ENCODE data around the gene MEX3D. TPM values are rescaled to one million over a fixed set of nuclear protein-coding genes. Genes with fewer than 3 reads are reported as not detected.
"Not testable (repeated sequence)": the region's sequence is repeated elsewhere in the genome, so short reads cannot be mapped to it uniquely, and the experiment has no call there.

Gene MEX3D
- total RNA-seq, 1 experiment from 2014 or later: 48.0 TPM

DNA sequence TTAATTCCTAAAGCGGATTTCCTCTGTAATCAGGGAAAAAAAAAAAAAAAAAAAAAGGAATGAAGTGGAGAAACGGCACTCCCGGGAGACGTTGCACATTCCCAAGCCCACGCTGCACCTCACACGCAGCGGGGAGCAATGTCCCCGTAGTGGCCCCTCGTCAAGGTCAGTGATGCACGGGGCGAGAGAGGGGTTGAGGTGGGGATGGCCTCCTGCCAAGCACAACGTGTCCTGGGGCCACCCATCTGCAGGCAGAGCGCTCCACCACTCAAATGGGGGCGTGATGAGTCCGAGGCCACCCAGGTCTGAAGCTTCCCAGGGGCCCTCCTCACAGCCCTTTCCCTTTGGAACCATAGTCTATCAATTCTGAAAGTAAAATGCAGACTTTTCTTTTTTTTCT, 29.1 kb downstream of the MEX3D start:
- DNase-seq (ENCODE audit: low read depth): no peak

DNA sequence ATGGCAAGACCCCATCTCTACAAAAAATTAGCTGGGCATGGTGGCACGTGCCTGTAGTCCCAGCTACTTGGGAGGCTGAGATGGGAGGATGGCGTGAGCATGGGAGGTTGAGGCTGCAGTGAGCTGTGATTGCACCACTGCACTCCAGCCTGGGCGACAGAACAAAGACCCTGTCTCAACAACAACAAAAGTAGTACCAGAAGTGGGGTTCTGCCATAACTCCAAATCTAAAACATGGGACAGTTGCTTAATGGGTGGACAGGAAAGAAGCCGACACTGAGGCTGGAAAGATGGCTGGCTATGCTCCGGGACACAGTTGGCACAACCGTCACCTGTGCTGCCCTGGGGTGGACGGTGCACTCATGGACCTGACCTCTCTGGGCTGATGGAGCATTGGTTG, 32.4 kb downstream of the MEX3D start:
- not testable (repeated sequence) for DNase-seq (ENCODE audit: low read depth)

DNA sequence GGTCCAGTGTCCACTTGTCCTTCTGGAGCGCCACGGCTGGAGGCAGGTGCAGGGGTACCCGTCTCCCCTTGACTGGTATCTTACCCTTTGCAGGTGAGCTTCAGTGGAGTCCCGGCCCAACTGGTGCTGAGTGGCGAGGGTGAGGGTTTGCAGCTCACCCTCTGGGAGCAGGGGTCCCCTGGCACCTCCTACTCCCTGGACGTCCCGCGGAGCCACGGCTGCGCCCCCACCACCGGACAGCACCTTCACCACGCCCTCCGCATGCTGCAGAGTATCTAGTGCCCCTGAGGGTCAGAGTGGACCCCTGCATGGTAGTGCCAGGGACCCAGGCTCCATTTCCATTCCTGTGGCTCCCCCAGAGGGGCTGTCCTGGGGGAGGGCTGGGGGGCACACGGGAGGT, 33.2 kb downstream of the MEX3D start:
- DNase-seq (ENCODE audit: low read depth): no peak

DNA sequence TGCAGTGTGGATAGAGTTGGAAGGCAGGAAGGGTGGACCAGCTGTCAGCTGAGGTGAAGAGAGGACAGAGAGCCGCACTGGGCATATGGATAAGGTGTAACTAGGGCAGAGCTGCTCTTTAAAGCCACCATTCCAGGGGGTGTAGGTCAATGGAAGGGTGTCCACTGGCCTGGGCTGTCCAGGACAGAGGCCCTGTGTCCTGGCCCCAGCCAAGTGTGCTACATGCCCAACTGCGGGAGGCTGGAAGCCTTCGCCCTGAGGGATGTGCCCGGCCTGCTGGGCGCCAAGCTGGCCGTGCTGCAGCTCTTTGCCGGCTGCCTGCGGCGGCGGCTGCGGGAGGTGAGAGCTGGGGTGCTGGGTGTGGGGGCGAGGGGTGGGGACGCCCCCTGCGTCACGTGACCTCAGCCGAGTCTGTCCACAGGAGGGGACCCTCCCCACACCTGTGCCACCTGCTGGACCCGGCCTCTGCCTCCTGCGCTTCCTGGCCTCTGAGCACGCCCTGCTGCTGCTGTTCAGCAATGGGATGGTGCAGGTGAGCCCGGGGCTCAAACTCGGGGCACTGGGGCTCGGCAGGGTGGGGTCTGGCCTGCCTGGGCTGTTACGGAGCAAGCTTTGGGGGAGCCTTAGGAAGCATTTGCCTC, 34.5 kb downstream of the MEX3D start:
- no peak for DNase-seq (ENCODE audit: low read depth)

DNA sequence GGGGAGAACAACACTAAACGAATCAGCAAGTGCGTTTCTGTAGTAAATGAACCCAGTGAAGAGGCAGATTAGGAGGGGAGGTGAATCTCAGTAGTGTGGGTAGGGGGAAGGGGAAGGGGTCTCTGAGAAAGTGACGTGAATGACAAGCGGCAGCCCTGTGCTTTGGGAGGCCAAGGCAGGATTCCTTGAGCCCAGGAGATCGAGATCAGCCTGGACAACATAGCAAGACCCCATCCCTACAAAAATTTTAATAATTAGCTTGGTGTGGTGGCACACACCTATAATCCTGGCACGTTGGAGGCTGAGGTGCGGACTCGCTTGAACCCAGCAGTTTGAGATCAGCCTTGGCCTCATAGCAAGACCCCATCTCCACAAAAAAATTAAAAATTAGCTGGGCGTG, 36.1 kb downstream of the MEX3D start:
- DNase-seq (ENCODE audit: low read depth): no peak

GRCh38 chr19:1531587-1531986, 36.5 kb downstream of the MEX3D start:
- no peak for DNase-seq (ENCODE audit: low read depth)

GRCh38 chr19:1530856-1531255, 37.3 kb downstream of the MEX3D start:
- not testable (repeated sequence) for DNase-seq (ENCODE audit: low read depth)

- DNase-seq (ENCODE audit: low read depth): no peak
These were observed 38.7 kb downstream of the MEX3D start for GRCh38 chr19:1529430-1529816.

GRCh38 chr19:1528596-1529429, 39.3 kb downstream of the MEX3D start:
- no peak for DNase-seq (ENCODE audit: low read depth)

DNA sequence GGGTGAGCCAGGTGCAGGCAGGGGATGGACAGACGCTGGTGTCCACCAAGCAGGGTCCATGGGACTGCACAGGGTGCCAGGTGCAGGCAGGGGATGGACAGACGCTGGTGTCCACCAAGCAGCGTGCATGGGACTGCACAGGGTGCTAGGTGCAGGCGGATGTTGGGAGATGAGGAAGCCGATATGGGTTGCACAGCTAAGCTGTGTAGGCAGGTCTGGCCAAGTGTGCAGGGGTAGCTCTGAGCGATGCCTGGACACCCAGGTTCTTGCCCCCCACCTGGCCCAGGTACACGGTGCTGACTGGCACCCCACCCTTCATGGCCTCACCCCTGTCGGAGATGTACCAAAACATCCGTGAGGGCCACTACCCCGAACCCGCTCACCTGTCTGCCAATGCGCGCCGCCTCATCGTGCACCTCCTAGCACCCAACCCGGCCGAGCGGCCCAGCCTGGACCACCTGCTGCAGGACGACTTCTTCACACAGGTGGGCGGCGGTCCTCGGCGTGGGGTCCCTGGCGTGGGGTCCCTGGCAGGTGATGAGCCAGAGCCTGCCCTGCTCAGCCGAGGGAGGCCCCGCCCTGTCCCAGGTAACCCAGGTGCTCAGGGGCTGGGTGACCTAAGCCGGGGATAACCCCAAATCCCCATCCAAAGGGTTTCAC, 40.3 kb downstream of the MEX3D start:
- DNase-seq (ENCODE audit: low read depth): no peak

GRCh38 chr19:1526979-1527649, 41.0 kb downstream of the MEX3D start:
- no peak for DNase-seq (ENCODE audit: low read depth)

- no peak for DNase-seq (ENCODE audit: low read depth)
These were observed 41.9 kb downstream of the MEX3D start for GRCh38 chr19:1526066-1526778.

- no peak for DNase-seq (ENCODE audit: low read depth)
These were observed 42.8 kb downstream of the MEX3D start for GRCh38 chr19:1525343-1525742.

- DNase-seq (ENCODE audit: low read depth): no peak
These were observed 43.2 kb downstream of the MEX3D start for GRCh38 chr19:1524972-1525325.

DNA sequence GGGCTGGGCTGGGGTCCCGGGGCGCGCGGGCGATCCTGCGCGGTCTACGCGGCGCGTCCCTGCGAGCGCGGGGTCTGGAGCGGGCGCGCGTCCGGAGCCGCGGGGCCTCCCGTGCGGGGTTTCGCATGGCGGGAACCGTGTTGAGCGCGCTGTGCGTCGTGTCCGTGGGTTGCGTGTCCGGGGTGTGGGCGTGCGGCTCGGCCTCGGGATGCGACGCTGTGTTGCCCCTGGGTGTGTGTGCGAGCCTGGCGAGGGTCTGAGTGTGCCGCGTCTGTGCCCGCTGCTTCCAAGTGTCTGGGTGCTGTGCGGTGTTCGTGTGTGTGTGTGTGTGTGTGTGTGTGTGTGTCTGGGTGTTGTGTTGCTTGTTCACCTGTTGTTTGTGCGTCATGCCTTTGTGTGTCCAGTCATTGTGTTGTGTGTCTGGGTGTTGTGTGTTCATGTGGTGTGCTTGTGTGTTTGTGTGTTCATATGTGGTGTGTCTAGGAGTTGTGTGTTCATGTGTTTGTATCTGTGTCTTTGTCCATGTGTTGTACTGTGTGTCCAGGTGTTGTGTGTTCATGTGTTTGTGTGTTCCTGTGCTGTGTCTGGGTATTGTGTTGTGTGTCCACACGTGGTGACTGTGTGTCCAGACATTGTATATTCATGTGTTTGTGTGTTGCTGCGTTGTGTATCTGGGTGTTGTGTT, 43.7 kb downstream of the MEX3D start:
- no peak for DNase-seq (ENCODE audit: low read depth)

GRCh38 chr19:1523412-1524286, 44.5 kb downstream of the MEX3D start, which contains the start of gene PLK5:
PLK5 (plus strand) TSS chr19:1524077; CDS start chr19:1526997, 2,920 bp downstream.
- no peak for DNase-seq (ENCODE audit: low read depth)

GRCh38 chr19:1522838-1523237, 45.3 kb downstream of the MEX3D start:
- no peak for DNase-seq (ENCODE audit: low read depth)

DNA sequence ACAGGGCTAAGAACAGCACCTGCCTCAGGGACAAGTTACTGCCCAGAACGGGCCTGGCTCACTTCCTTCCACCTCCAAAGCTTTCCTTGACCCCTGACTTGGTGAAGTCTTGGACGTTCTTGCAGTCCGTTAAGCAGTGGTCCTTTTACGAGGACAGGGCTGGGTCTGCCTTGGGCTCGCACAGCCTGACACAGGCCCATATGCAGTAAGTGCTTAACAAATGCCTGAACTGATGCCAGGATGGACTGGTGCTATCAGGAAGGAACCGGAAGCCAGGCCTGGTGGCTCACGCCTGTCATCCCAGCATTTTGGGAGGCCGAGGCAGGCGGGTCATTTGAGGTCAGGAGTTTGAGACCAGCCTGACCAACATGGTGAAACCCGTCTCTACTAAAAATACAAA, 46.1 kb downstream of the MEX3D start:
- DNase-seq (ENCODE audit: low read depth): no peak

DNA sequence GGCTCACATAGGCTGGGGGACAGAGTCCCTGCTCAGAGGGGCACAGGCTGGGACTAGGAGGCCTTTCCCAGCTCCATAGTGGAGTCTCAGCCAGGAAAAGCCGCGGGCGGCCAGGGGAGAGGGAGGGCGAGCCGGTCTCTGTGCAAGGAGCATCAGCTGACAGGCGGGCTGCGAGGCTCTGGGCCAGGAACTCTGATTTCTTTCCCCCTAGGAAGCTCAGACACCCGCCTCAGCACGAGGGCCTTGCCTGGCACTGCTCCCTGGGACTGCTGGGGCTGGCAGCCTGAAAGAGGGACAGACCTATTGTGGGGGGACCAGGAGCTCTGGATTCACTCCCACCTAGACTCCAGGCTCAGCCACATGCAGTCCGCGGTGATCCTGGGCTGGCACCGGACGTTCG, 46.5 kb downstream of the MEX3D start:
- no peak for DNase-seq (ENCODE audit: low read depth)

GRCh38 chr19:1520203-1520780, 47.8 kb downstream of the MEX3D start:
- no peak for DNase-seq (ENCODE audit: low read depth)

Data from M059J (cell line).